ENCODE data around the gene MAPK10. TPM values are rescaled to one million over a fixed set of nuclear protein-coding genes. Genes with fewer than 3 reads are reported as not detected.

The MAPK10 gene
- total and polyA plus RNA-seq, 9 of the 15 experiments (the other 6 are each of a cell fraction or from before 2014, with no cell fraction given), result 0.10 to 0.53 (median 0.18) TPM; not detected in 4

GRCh38 chr4:86100539-86101215 is 259.2 kb downstream of the MAPK10 start (continued):
- TF ChIP-seq, protein P1, sequence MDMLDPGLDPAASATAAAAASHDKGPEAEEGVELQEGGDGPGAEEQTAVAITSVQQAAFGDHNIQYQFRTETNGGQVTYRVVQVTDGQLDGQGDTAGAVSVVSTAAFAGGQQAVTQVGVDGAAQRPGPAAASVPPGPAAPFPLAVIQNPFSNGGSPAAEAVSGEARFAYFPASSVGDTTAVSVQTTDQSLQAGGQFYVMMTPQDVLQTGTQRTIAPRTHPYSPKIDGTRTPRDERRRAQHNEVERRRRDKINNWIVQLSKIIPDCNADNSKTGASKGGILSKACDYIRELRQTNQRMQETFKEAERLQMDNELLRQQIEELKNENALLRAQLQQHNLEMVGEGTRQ (CRISPR knock-in tag; IDR thresholded peaks at IDR 0.05), result no peak
- no peak for TF ChIP-seq CTBP1 (IDR thresholded peaks at IDR 0.05; ENCODE audit: borderline replicate concordance)
- TF ChIP-seq JUNB (CRISPR knock-in tag; conservative IDR thresholded peaks at IDR 0.05), result no peak

DNA sequence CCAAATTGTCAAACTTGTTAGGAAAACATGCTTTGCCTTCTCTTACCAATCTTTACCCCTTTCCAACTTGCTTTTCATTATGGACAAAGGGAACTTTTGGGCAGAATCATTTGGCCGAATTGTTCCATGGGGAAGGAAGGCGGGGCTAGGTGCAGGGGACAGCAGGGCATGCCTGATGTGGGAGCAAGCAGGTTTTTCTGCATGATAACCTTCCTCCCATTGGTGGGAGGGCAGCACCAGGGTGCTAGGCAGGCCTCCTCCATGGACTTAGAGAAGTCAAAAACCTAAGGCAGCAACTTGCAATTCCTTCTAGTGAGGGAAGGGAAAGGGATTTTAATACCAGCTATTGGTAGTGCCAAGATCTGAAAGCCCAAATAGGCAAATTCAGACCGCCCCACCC is 260.5 kb downstream of the MAPK10 start:
- H3K9me3 ChIP-seq (replicated peaks; ENCODE audit: control insufficient read depth, insufficient read depth, low read depth, low read length), result no peaks in the 10 kb centered on the region
- no peak overlapping the region; the same call in 2 of the 3 replicates for H3K27ac ChIP-seq (ENCODE audit: extremely low read depth, low read depth, low read length)
- FAIRE-seq (peak; percentile 67), DNase-seq (ENCODE audit: extremely low read depth in 1 of 4, low spot score in 3 of 4) (peak in 3 of 4 experiments; percentile 10 to 22 (median 14)), ATAC-seq (peak; percentile 85)
- H3K9me1 ChIP-seq (ENCODE audit: control insufficient read depth, insufficient read depth, low read length), result no peaks in the 10 kb centered on the region
- 0% methylated on average over 3 of the region's 3 CpGs for WGBS (ENCODE audit: insufficient coverage, low coverage, missing lambda C conversion rate)
- no peaks in the 10 kb centered on the region for H4K20me1 ChIP-seq (replicated peaks; ENCODE audit: control insufficient read depth, insufficient read depth, low read length)
- H3K9ac ChIP-seq (ENCODE audit: insufficient read depth in 1 of 2, low read depth in 2 of 2, low read length in 2 of 2), result no peak overlapping the region
- intact Hi-C loops (cut with micrococcal nuclease), result no loop called here
- peak overlapping the region; percentile 62 for H2AFZ ChIP-seq (ENCODE audit: low read depth, low read length)
- H3K4me2 ChIP-seq (ENCODE audit: insufficient read depth, low read length), result peak overlapping the region; percentile 10; the same call in 1 of the 2 replicates
- no peaks in the 10 kb centered on the region for H3K4me1 ChIP-seq (replicated peaks in 1 of 2; ENCODE audit: control insufficient read depth in 2 of 2, insufficient read depth in 2 of 2, low read length in 2 of 2)
- no peaks in the 10 kb centered on the region for H3K79me2 ChIP-seq (ENCODE audit: control insufficient read depth, insufficient read depth, low read length)
- no TSS peak for BruUV-seq (replicated peaks)
- H3K36me3 ChIP-seq (ENCODE audit: control insufficient read depth, insufficient read depth, low read length), result no peaks in the 10 kb centered on the region
- ChIA-PET POLR2A (no interaction called here), CTCF (ENCODE audit: low intra/inter-chr PET ratio) (no interaction called here)
- H3K4me3 ChIP-seq, result no peak overlapping the region
- in situ Hi-C loops (cut with MboI), result no loop called here
- no peaks in the 10 kb centered on the region for H3K27me3 ChIP-seq (ENCODE audit: control insufficient read depth in 2 of 2, insufficient read depth in 2 of 2, low read length in 2 of 2)
- no peak for TF ChIP-seq MCM3 (IDR thresholded peaks at IDR 0.05)
- no peak for TF ChIP-seq TCF7L2 (IDR thresholded peaks at IDR 0.05; ENCODE audit: low read depth, low read length)
- no peak for TF ChIP-seq PHF20 (IDR thresholded peaks at IDR 0.05; ENCODE audit: partially characterized antibody)
- peak; percentile 15; the same call in 1 of the 2 replicates for TF ChIP-seq CBFA2T3 (IDR thresholded peaks at IDR 0.05)
- TF ChIP-seq, protein P2, sequence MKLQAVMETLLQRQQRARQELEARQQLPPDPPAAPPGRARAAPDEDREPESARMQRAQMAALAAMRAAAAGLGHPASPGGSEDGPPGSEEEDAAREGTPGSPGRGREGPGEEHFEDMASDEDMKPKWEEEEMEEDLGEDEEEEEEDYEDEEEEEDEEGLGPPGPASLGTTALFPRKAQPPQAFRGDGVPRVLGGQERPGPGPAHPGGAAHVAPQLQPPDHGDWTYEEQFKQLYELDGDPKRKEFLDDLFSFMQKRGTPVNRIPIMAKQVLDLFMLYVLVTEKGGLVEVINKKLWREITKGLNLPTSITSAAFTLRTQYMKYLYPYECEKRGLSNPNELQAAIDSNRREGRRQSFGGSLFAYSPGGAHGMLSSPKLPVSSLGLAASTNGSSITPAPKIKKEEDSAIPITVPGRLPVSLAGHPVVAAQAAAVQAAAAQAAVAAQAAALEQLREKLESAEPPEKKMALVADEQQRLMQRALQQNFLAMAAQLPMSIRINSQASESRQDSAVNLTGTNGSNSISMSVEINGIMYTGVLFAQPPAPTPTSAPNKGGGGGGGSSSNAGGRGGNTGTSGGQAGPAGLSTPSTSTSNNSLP (IDR thresholded peaks at IDR 0.05; ENCODE audit: borderline replicate concordance, low read depth, low read length), result no peak
- no peak for TF ChIP-seq POLR3G (IDR thresholded peaks at IDR 0.05; ENCODE audit: extremely low read depth, insufficient read length, insufficient replicate concordance)
- TF ChIP-seq ZNF830 (CRISPR knock-in tag; IDR thresholded peaks at IDR 0.05), result no peak
- TF ChIP-seq CBFB (CRISPR knock-in tag; IDR thresholded peaks at IDR 0.05), result no peak
- TF ChIP-seq SMAD1 (IDR thresholded peaks at IDR 0.05; ENCODE audit: low read depth, low read length, partially characterized antibody), result no peak
- peak; percentile 16; the same call in 1 of the 2 replicates for TF ChIP-seq VEZF1 (CRISPR knock-in tag; IDR thresholded peaks at IDR 0.05)
- TF ChIP-seq POU5F1 (IDR thresholded peaks at IDR 0.05; ENCODE audit: borderline replicate concordance, low read depth, low read length, partially characterized antibody), result no peak
- TF ChIP-seq TEAD4 (IDR thresholded peaks at IDR 0.05; ENCODE audit: low read length), result 0 out of 2 replicates have a peak, but pooled peaks have one; percentile 13
- no peak for TF ChIP-seq TEAD4 (CRISPR knock-in tag; IDR thresholded peaks at IDR 0.05; ENCODE audit: borderline replicate concordance)
- TF ChIP-seq EWSR1 (IDR thresholded peaks at IDR 0.05; ENCODE audit: borderline replicate concordance, low read depth, partially characterized antibody), result no peak
